ENCODE measurements around the gene KCNJ6. TPM values are rescaled to one million over a fixed set of nuclear protein-coding genes. Genes with fewer than 3 reads are reported as not detected.

Gene KCNJ6
- total RNA-seq, 6 experiments from 2014 or later, result not detected

DNA sequence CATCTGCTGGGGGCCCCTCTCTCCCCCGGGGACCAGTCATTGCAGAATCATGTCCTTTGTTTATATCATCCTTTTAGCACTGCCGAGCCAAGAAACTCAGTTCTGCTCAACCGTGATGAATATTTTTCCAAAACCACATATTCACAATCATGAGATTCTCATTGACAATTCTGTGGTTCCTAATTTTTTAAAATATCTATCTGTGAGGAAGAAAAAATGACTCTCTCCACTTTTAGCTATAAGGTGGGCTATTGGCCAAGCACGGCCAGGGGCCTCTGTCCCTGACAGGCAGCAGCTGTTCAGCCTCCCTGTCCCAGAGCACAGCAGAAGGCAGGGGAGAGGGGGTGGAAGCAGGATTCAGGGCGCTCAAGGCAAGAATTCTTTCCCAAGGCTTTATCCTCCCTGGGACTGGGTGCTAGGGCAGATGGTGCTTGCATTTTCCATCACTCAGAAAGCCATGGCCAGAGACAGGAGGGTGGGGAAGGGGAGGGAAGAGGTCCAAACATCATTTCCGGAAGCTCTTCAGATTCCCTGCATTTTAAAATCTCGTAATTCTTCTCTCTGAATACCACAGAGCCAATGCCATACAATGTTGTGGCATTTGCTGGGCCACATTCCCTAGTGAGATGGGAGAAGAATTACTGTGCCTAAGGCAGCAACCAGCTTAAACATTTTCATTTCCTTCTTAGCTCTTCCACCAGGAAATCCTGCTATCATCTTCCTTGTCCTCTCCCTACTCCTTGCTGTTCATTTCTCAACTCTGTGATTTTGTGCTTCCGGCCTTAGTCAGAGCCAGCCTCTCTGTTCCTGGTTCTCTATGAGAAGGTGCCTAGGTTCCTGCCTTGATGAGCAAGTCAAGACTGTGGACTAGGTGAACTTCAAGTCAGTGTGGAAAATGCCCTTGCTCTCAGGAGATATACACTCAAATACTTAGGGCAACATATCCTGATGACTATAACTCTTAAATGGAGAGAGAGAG lies 60.3 kb downstream of the KCNJ6 start:
- H3K4me1 Mint-ChIP-seq (ENCODE audit: low read depth), result peaks cover 58% of the 10 kb centered on the region
- H3K27ac Mint-ChIP-seq, result peak overlapping the region; percentile 92
- H3K27me3 Mint-ChIP-seq (ENCODE audit: insufficient read depth), result no peaks in the 10 kb centered on the region; the same call in 1 of the 2 replicates
- peak; percentile 61 for DNase-seq
- peaks cover 16% of the 10 kb centered on the region for H3K36me3 Mint-ChIP-seq (ENCODE audit: low read depth)
- peaks cover 4% of the 10 kb centered on the region; the same call in 1 of the 2 replicates for H3K9me3 Mint-ChIP-seq
- TF ChIP-seq, protein P1, sequence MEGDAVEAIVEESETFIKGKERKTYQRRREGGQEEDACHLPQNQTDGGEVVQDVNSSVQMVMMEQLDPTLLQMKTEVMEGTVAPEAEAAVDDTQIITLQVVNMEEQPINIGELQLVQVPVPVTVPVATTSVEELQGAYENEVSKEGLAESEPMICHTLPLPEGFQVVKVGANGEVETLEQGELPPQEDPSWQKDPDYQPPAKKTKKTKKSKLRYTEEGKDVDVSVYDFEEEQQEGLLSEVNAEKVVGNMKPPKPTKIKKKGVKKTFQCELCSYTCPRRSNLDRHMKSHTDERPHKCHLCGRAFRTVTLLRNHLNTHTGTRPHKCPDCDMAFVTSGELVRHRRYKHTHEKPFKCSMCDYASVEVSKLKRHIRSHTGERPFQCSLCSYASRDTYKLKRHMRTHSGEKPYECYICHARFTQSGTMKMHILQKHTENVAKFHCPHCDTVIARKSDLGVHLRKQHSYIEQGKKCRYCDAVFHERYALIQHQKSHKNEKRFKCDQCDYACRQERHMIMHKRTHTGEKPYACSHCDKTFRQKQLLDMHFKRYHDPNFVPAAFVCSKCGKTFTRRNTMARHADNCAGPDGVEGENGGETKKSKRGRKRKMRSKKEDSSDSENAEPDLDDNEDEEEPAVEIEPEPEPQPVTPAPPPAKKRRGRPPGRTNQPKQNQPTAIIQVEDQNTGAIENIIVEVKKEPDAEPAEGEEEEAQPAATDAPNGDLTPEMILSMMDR (IDR thresholded peaks at IDR 0.05), result no peak
- peak overlapping the region; percentile 83 for H3K4me3 Mint-ChIP-seq

GRCh38 chr21:37855271-37855646 lies 61.0 kb downstream of the KCNJ6 start:
- peak overlapping the region; percentile 92 for H3K27ac Mint-ChIP-seq

DNA sequence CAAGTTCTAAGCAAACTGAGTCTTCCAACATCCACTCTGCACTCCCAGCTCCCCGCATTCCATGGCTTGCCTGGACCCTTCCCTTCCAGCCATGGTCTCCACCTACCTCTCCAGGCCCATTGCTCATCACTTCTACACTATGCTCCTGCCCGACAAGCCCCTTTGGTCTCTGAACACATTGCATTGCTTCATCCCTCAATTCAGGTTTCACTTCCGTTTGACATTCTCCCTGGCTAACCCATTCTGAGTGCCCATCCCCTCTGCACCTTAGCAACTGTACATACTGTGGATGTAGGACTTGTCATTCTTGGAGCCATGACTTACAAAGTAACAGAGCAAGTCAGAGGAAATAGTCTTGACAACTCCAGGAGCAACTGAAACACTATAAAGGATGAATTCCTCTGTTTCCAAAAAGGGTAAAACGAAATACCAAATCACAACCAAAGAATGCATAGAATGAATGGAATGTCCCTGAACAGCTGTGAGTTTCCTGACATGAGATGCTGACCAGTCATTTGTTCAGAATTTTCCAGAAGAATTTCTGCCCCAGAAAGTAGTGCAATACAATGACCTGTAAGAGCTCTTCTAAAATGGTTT lies 66.7 kb downstream of the KCNJ6 start:
- Mint-ChIP-seq H3K4me3 (peak overlapping the region; percentile 69), H3K4me1 (ENCODE audit: low read depth) (peaks cover 71% of the 10 kb centered on the region), H3K27me3 (ENCODE audit: insufficient read depth) (no peaks in the 10 kb centered on the region; the same call in 1 of the 2 replicates), H3K36me3 (ENCODE audit: low read depth) (peaks cover 16% of the 10 kb centered on the region), H3K27ac (peak overlapping the region; percentile 84), H3K9me3 (peaks cover 4% of the 10 kb centered on the region; the same call in 1 of the 2 replicates)
- peak; percentile 75 for DNase-seq
- TF ChIP-seq, protein P1 (IDR thresholded peaks at IDR 0.05), result no peak

More at GRCh38 chr21:37855271-37855646, 61.0 kb downstream of the KCNJ6 start:
- TF ChIP-seq, protein P1 (IDR thresholded peaks at IDR 0.05), result no peak
- H3K27me3 Mint-ChIP-seq (ENCODE audit: insufficient read depth), result no peaks in the 10 kb centered on the region; the same call in 1 of the 2 replicates
- H3K4me3 Mint-ChIP-seq, result peak overlapping the region; percentile 83
- H3K9me3 Mint-ChIP-seq, result peaks cover 4% of the 10 kb centered on the region; the same call in 1 of the 2 replicates
- H3K4me1 Mint-ChIP-seq (ENCODE audit: low read depth), result peaks cover 65% of the 10 kb centered on the region
- DNase-seq, result no peak
- H3K36me3 Mint-ChIP-seq (ENCODE audit: low read depth), result peaks cover 16% of the 10 kb centered on the region

DNA sequence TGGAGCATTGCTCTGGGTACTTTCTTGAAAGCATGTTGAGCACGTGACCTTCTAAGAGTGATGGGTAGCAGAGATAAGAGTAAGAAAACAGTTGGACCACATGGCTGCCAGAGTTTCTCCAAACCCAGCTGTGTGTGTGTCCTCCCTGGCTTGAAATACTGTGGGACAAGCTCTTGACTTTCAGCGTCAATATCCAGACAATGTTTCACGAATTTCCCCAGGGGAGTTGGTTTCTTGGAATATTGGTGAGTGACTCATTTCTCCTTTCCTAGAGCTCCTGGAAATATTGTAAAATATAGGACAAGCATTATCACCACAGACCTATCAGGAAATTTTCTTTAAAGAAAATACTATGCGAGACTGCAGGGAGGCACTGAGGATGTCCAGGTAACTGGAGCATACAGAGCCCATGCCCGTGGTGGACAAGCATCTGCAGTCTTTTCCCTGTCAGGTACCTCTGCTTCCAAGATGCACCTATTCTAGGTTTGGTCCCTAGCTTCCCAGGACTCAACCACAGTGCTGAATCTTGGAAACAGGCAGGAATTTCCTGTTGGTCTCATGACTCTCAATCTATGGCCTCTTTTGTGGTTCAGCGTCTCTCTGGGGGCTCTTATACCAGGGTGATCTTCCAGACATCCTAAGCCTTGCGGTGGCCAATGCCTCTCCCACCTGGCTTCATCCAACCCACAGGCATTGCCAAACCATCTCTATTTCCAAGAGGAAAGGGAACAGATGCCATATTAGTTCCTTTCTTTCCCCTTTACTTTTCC lies 67.4 kb downstream of the KCNJ6 start:
- Mint-ChIP-seq H3K36me3 (ENCODE audit: low read depth) (peaks cover 12% of the 10 kb centered on the region), H3K4me1 (ENCODE audit: low read depth) (peaks cover 64% of the 10 kb centered on the region), H3K27ac (peak overlapping the region; percentile 84), H3K27me3 (ENCODE audit: insufficient read depth) (no peaks in the 10 kb centered on the region; the same call in 1 of the 2 replicates), H3K9me3 (peaks cover 2% of the 10 kb centered on the region; the same call in 1 of the 2 replicates), H3K4me3 (peak overlapping the region; percentile 69)
- DNase-seq, result peak; percentile 24
- TF ChIP-seq, protein P1 (IDR thresholded peaks at IDR 0.05), result no peak

DNA sequence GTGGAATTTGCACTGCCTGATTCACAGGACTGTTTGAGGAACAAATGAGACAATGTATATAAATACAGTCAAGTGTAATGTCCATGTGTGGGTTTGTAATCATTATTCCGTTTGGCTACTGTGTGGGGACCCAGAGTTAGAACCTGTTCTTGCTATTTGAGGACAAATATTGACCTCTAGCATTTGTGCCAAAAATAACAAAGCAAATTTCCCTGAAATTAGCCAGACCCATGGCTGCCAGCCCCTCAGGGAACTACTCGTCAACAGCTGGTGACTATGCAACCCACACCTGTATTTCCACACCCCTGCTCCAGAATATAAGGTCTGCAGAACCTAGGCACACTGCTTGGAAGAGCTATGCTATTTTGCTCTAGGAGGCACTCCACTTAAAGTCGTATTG lies 70.7 kb downstream of the KCNJ6 start:
- no peaks in the 10 kb centered on the region for H3K9me3 Mint-ChIP-seq
- H3K4me3 Mint-ChIP-seq, result no peak overlapping the region
- DNase-seq, result no peak
- H3K4me1 Mint-ChIP-seq (ENCODE audit: low read depth), result peaks cover 52% of the 10 kb centered on the region
- no peaks in the 10 kb centered on the region for H3K36me3 Mint-ChIP-seq (ENCODE audit: low read depth)
- TF ChIP-seq, protein P1 (IDR thresholded peaks at IDR 0.05), result no peak
- H3K27ac Mint-ChIP-seq, result no peak overlapping the region
- no peaks in the 10 kb centered on the region; the same call in 1 of the 2 replicates for H3K27me3 Mint-ChIP-seq (ENCODE audit: insufficient read depth)
